IgD-negative memory B cell (primary cell): Measurements from ENCODE around the gene FOXF1. TPM values are rescaled to one million over a fixed set of nuclear protein-coding genes. Genes with fewer than 3 reads are reported as not detected.

Source experiments
- H3K27ac Mint-ChIP-seq, 3 donors: one replicate each; pipeline ENCODE4 v1.8.0; 2020 to 2022; ENCODE audit warnings: mild to moderate bottlenecking in 3 of 3, mixed read lengths in 3 of 3, moderate library complexity in 1 of 3
- H3K27me3 Mint-ChIP-seq: one replicate; pipeline ENCODE4 v1.8.0; 2021; ENCODE audit warnings: mixed read lengths
- H3K36me3 Mint-ChIP-seq: one replicate; pipeline ENCODE4 v1.8.0; 2020; ENCODE audit warnings: mild to moderate bottlenecking, mixed read lengths
- H3K4me1 Mint-ChIP-seq, 3 donors: one replicate each; pipeline ENCODE4 v1.8.0; 2020 to 2022; ENCODE audit warnings: mixed read lengths in 3 of 3, mild to moderate bottlenecking in 1 of 3
- H3K4me3 Mint-ChIP-seq, 4 donors: one replicate each; pipeline ENCODE4 v1.8.0; 2020 to 2022; ENCODE audit warnings: mild to moderate bottlenecking in 4 of 4, mixed read lengths in 4 of 4, moderate library complexity in 3 of 4
- H3K9me3 Mint-ChIP-seq, 3 donors: one replicate each; pipeline ENCODE4 v1.8.0; 2020 to 2021; ENCODE audit warnings: mixed read lengths in 3 of 3, mild to moderate bottlenecking in 1 of 3
- polyA plus RNA-seq: library from polyadenylated mRNA; unstranded; fragments of 300-500 nt; fragmentation: Illumina TruSeq; gene quantifications from one replicate; pipeline ENCODE4 v1.2.3, GENCODE V29; 2021

Gene FOXF1
- polyA plus RNA-seq, 1 donor from 2014 or later = not detected

- Mint-ChIP-seq H3K4me3 (no peak overlapping the region), H3K27ac (no peak overlapping the region), H3K27me3 (peaks cover 22% of the 10 kb centered on the region), H3K4me1 (no peaks in the 10 kb centered on the region), H3K9me3 (peaks cover 2 to 16% (median 9%) of the 10 kb centered on the region in 3 donors), H3K36me3 (peaks cover 3% of the 10 kb centered on the region)
These were observed 28.7 kb upstream of the FOXF1 start for GRCh38 chr16:86481607-86482006.

- peaks cover 2 to 16% (median 9%) of the 10 kb centered on the region in 3 donors for H3K9me3 Mint-ChIP-seq
- H3K36me3 Mint-ChIP-seq = peaks cover 3% of the 10 kb centered on the region
- H3K27me3 Mint-ChIP-seq = peaks cover 14% of the 10 kb centered on the region
- H3K4me3 Mint-ChIP-seq = peak overlapping the region in 1 of 4 donors; percentile 65
- H3K27ac Mint-ChIP-seq = no peak overlapping the region
- H3K4me1 Mint-ChIP-seq = no peaks in the 10 kb centered on the region
These were observed 26.1 kb upstream of the FOXF1 start for GRCh38 chr16:86484240-86484639.

DNA sequence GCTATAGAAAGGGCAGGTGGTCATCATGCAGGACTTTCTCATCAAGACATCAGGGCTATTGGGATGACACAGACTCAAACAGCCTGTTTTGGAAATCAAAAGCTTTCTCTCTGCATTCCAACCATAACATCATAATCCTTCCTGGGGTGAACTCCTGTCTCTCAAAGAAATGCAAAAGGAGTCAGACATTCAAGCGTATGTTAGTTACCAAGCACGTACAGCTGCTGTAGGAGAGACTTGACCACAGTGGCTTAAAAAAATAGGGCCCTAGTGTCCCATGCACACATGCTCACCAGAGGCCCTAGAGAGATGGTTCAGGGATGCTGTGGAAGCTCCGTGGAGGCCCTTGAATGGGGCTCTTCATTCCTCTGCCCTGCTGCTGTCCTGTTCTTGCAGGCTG, 24.6 kb upstream of the FOXF1 start:
- Mint-ChIP-seq H3K4me1 (no peaks in the 10 kb centered on the region), H3K27ac (no peak overlapping the region), H3K27me3 (peaks cover 20% of the 10 kb centered on the region), H3K36me3 (peaks cover 3% of the 10 kb centered on the region), H3K9me3 (peaks cover 2 to 16% (median 11%) of the 10 kb centered on the region in 3 donors), H3K4me3 (no peak overlapping the region)

- Mint-ChIP-seq H3K36me3 (peaks cover 2% of the 10 kb centered on the region), H3K27me3 (peaks cover 51% of the 10 kb centered on the region), H3K4me1 (peaks cover 0 to 2% (median 0%) of the 10 kb centered on the region in 3 donors), H3K27ac (peak overlapping the region in 1 of 3 donors; percentile 83), H3K9me3 (peaks cover 0 to 2% (median 0%) of the 10 kb centered on the region in 3 donors), H3K4me3 (peak overlapping the region in 1 of 4 donors; percentile 12)
These were observed 19.3 kb upstream of the FOXF1 start for GRCh38 chr16:86490859-86491639.

DNA sequence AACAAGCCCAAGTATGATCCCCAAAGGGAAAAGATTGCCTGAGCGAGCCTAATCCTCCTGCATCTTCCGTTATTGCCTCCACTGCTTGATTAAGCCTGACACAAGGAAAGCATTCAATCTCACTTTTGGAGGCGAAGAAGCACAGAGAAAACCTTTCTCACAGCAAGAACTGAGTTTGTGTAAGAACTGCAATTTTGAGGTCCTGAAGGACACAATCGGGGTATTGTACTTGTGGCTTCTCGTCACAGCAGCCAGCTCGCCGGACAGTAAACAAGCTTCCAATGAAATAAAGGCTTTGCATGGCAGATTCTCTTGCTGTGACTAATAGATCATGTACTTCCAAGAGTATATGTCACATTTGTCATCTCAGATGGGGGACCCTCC, 18.7 kb upstream of the FOXF1 start:
- Mint-ChIP-seq H3K27me3 (peaks cover 54% of the 10 kb centered on the region), H3K4me1 (peaks cover 0 to 2% (median 0%) of the 10 kb centered on the region in 3 donors), H3K36me3 (peaks cover 2% of the 10 kb centered on the region), H3K4me3 (peak overlapping the region in 1 of 4 donors; percentile 12), H3K27ac (peak overlapping the region in 1 of 3 donors; percentile 83), H3K9me3 (peaks cover 0 to 2% (median 0%) of the 10 kb centered on the region in 3 donors)

DNA sequence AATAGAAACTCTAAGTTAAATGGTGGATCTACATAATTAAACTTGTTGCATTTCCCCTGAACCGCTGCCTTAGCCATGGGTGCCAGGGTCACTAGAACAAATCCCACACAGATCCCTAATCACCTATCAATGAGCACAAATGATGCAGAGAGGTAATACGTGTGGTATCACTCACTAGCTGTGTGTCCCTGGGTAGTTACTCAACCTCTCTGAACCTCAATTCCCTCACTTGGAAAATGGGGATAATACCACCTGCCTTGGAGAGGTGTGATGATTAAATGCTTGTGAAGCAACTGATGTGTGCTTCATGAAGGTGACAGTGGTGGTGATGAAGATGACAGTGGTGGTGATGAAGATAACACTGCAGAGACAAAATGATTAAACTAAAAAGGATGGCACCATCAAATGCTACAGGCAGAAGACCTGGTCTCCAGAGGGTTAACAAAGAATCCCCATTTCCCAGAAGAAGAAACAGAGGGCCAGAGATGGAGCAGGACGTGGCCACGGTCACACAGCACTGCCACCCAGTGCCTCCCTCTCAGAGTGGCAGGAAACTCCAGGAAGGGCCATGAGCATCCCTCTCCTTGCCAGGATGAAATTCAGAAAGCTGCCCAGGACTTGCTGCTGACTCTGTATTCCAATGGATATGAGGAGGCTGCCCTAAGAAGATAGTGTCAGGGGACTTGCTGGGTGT, 17.9 kb upstream of the FOXF1 start:
- H3K9me3 Mint-ChIP-seq = peaks cover 0 to 2% (median 0%) of the 10 kb centered on the region in 3 donors
- H3K27ac Mint-ChIP-seq = peak overlapping the region in 1 of 3 donors; percentile 53
- peaks cover 0 to 2% (median 0%) of the 10 kb centered on the region in 3 donors for H3K4me1 Mint-ChIP-seq
- peaks cover 59% of the 10 kb centered on the region for H3K27me3 Mint-ChIP-seq
- peaks cover 2% of the 10 kb centered on the region for H3K36me3 Mint-ChIP-seq
- peak overlapping the region in 1 of 4 donors; percentile 12 for H3K4me3 Mint-ChIP-seq

DNA sequence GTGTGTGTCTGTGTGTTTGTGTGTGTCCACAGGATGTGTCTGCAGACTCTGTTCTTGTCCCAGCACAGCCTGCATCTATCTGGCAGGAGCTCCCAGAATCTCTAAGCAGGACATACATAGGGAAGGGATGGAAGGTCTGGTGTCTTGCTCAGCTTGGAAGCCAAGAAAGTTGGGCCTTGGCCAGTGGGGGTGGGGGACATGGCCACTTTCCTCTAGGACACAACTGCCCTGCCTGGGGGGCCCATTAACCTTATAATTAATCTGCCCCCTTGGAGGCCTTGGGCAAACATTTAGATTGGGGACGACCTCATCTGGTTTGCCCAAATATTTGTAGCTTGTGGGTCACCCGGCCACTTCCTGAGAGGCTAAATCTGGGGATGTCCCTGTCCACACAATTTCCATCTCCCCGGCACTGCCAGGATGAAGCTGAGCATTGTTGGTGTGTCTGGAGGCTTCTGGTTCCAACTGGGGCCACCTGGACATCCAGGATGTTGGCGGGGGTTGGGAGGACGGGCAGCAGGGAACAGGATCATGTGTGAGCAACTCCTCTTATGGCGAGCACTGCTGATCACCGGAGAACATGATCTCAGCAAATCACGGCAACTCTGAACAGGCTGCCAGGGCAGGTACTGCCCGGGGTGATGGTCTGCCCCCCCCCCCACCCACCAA, 17.2 kb upstream of the FOXF1 start:
- Mint-ChIP-seq H3K27me3 (peaks cover 60% of the 10 kb centered on the region), H3K36me3 (peaks cover 2% of the 10 kb centered on the region)

GRCh38 chr16:86494039-86494564, 16.2 kb upstream of the FOXF1 start:
- Mint-ChIP-seq H3K27me3 (peaks cover 64% of the 10 kb centered on the region), H3K4me3 (peak overlapping the region in 1 of 4 donors; percentile 8), H3K4me1 (peaks cover 0 to 2% (median 1%) of the 10 kb centered on the region in 3 donors), H3K36me3 (peaks cover 2% of the 10 kb centered on the region), H3K9me3 (peaks cover 0 to 2% (median 0%) of the 10 kb centered on the region in 3 donors), H3K27ac (peak overlapping the region in 1 of 3 donors; percentile 19)

More for the DNA sequence above, 17.2 kb upstream of the FOXF1 start:
- Mint-ChIP-seq H3K4me1 (peaks cover 0 to 2% (median 0%) of the 10 kb centered on the region in 3 donors), H3K9me3 (peaks cover 0 to 2% (median 0%) of the 10 kb centered on the region in 3 donors), H3K27ac (peak overlapping the region in 1 of 3 donors; percentile 53), H3K4me3 (no peak overlapping the region)

DNA sequence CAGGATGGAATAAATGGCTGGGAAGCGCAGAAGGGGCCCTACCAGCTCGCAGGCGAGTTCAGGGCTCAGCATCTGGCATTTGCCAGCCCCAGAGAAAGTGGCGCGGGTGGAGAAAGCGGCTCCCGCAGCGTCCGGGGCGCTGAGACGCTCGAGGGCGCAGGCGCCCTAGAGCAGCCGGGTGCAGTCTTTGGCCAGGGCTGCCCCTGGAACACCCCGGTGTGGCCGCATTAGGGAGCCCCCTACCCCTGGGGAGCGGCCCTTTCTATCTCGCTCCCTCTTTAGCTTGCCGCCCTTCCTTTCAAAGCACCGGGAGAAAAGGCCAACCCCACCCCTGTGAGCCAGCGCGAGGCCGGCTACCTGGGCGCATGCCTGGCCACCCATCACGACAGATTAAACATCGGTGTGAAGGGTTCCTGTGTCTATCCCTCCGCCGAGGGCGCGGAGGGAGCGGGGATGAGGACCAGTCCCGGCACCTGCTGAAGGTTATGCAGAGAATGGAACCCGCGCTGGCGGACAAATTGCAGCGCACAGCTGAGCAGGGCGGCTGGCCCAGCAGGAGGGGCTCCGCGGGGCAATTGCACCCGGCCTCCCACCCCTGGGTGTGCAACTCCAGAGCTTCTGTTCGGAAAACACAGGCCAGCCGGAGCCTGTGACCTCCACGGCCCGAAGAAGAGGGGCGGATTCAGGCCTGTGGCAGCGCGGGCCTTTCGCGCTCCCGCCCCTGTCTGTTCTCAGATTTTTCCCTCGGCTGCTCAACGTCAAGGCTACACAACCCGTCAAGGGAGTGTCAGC, 15.6 kb upstream of the FOXF1 start:
- H3K4me3 Mint-ChIP-seq = peak overlapping the region in 1 of 4 donors; percentile 8
- H3K9me3 Mint-ChIP-seq = no peaks in the 10 kb centered on the region
- H3K36me3 Mint-ChIP-seq = peaks cover 2% of the 10 kb centered on the region

GRCh38 chr16:86495357-86495701, 15.0 kb upstream of the FOXF1 start:
- H3K27me3 Mint-ChIP-seq = peaks cover 61% of the 10 kb centered on the region
- peak overlapping the region in 2 of 4 donors; percentile 8 to 17 for H3K4me3 Mint-ChIP-seq
- H3K9me3 Mint-ChIP-seq = no peaks in the 10 kb centered on the region
- H3K27ac Mint-ChIP-seq = peak overlapping the region; percentile 19 to 92 (median 39)
- peaks cover 2% of the 10 kb centered on the region for H3K36me3 Mint-ChIP-seq
- peaks cover 1 to 7% (median 2%) of the 10 kb centered on the region in 3 donors for H3K4me1 Mint-ChIP-seq

More for the DNA sequence above, 15.6 kb upstream of the FOXF1 start:
- Mint-ChIP-seq H3K4me1 (peaks cover 1 to 5% (median 2%) of the 10 kb centered on the region in 3 donors), H3K27ac (peak overlapping the region in 2 of 3 donors; percentile 19 to 39), H3K27me3 (peaks cover 64% of the 10 kb centered on the region)

- H3K36me3 Mint-ChIP-seq = peaks cover 2% of the 10 kb centered on the region
- peaks cover 1 to 7% (median 2%) of the 10 kb centered on the region in 3 donors for H3K4me1 Mint-ChIP-seq
- no peak overlapping the region for H3K4me3 Mint-ChIP-seq
- peaks cover 66% of the 10 kb centered on the region for H3K27me3 Mint-ChIP-seq
- peak overlapping the region; percentile 39 to 92 (median 80) for H3K27ac Mint-ChIP-seq
- no peaks in the 10 kb centered on the region for H3K9me3 Mint-ChIP-seq
These were observed 14.5 kb upstream of the FOXF1 start for GRCh38 chr16:86495756-86496261.

GRCh38 chr16:86496262-86496928, 13.9 kb upstream of the FOXF1 start:
- Mint-ChIP-seq H3K27ac (peak overlapping the region in 2 of 3 donors; percentile 39 to 92), H3K9me3 (no peaks in the 10 kb centered on the region), H3K27me3 (peaks cover 69% of the 10 kb centered on the region)

DNA sequence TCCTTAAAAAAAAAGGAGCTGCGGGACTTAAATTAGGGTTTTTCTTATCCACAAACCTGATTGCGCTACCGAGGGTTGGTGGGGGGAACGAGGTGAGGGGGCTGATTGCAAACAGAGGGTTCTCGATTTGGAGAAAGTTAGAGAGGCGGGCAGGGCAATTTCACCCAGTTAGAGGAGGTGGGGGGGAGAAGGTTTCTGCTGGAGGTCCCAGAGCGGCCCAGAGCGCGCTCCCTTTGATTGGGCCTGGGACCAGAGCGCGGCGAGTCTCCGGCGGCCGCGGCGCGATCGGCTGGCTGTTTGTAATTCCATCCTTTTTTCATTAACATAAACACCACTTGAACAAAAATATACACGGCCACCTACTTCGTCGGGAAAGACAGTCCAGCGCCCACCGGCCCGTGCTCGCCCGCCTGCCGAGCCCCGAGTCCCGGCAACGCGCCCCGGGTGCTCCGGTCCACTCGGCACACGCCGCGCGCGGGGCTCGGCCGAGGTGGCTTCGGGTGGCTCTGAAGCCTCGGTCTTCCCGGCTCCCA, 13.3 kb upstream of the FOXF1 start:
- no peaks in the 10 kb centered on the region for H3K9me3 Mint-ChIP-seq
- peaks cover 69% of the 10 kb centered on the region for H3K27me3 Mint-ChIP-seq
- peaks cover 2% of the 10 kb centered on the region for H3K36me3 Mint-ChIP-seq
- H3K27ac Mint-ChIP-seq = peak overlapping the region in 2 of 3 donors; percentile 39 to 92
- H3K4me3 Mint-ChIP-seq = no peak overlapping the region
- peaks cover 1 to 7% (median 2%) of the 10 kb centered on the region in 3 donors for H3K4me1 Mint-ChIP-seq

More at GRCh38 chr16:86496262-86496928, 13.9 kb upstream of the FOXF1 start:
- peak overlapping the region in 1 of 4 donors; percentile 52 for H3K4me3 Mint-ChIP-seq
- H3K36me3 Mint-ChIP-seq = peaks cover 2% of the 10 kb centered on the region
- peaks cover 1 to 7% (median 2%) of the 10 kb centered on the region in 3 donors for H3K4me1 Mint-ChIP-seq
